Neutrophil (primary cell): ENCODE data around the gene ZNF654.

ENCODE experiments used
- H3K27ac ChIP-seq: fragments of 200-600 bp; sonication (generic); 2 replicates; pipeline ENCODE4 v1.5.1; 2016; ENCODE audit warnings: mild to moderate bottlenecking, moderate library complexity
- H3K27me3 ChIP-seq: fragments of 200-600 bp; sonication (generic); 2 replicates; pipeline ENCODE4 v1.6.0; 2016; ENCODE audit warnings: mild to moderate bottlenecking
- H3K36me3 ChIP-seq: fragments of 200-600 bp; sonication (generic); 2 replicates; pipeline ENCODE4 v1.5.1; 2017
- H3K4me1 ChIP-seq, 2 experiments: fragments of 200-600 bp in 1 of 2; sonication (generic) in 1 of 2; 1 replicate in 1 of 2; 2 replicates in 1 of 2; pipeline versions ENCODE4 v1.5.1 to v1.6.1; 2013 to 2016; ENCODE audit warnings: low read depth in 1 of 2, low read length in 1 of 2, mild to moderate bottlenecking in 1 of 2, moderate library complexity in 1 of 2; ENCODE audit not compliant: control insufficient read depth in 1 of 2, insufficient read depth in 1 of 2
- H3K4me3 ChIP-seq, 2 experiments: fragments of 200-600 bp in 1 of 2; sonication (generic) in 1 of 2; 1 replicate in 1 of 2; 2 replicates in 1 of 2; pipeline ENCODE4 v1.5.1; 2013 to 2016; ENCODE audit warnings: low read depth in 1 of 2, low read length in 1 of 2, mild to moderate bottlenecking in 1 of 2, moderate library complexity in 1 of 2
- H3K9me3 ChIP-seq: fragments of 200-600 bp; sonication (generic); 2 replicates; pipeline ENCODE4 v1.5.1; 2016
- CTCF ChIP-seq: fragments of 200-600 bp; sonication (generic); IDR thresholded peaks from 2 replicates; pipeline ENCODE4 v1.5.1; 2016; ENCODE audit warnings: antibody characterized with exemption

ZNF654 gene

GRCh38 chr3:88131695-88132094 lies 72.6 kb downstream of the ZNF654 start:
- no peak overlapping the region for H3K4me3 ChIP-seq
- peaks cover 46% of the 10 kb centered on the region for H3K36me3 ChIP-seq
- peaks cover 0 to 9% of the 10 kb centered on the region in 2 experiments for H3K4me1 ChIP-seq
- no peak overlapping the region for H3K27ac ChIP-seq
- TF ChIP-seq CTCF = no peak
- no peaks in the 10 kb centered on the region for H3K9me3 ChIP-seq
- no peaks in the 10 kb centered on the region for H3K27me3 ChIP-seq

- peaks cover 0 to 9% of the 10 kb centered on the region in 2 experiments for H3K4me1 ChIP-seq
- H3K27me3 ChIP-seq = no peaks in the 10 kb centered on the region
- no peak for TF ChIP-seq CTCF
- H3K36me3 ChIP-seq = peaks cover 54% of the 10 kb centered on the region
- H3K27ac ChIP-seq = no peak overlapping the region
- H3K9me3 ChIP-seq = no peaks in the 10 kb centered on the region
- H3K4me3 ChIP-seq = no peak overlapping the region
Measured at GRCh38 chr3:88132894-88133293, 73.8 kb downstream of the ZNF654 start.

- no peak overlapping the region for H3K27ac ChIP-seq
- TF ChIP-seq CTCF = no peak
- H3K9me3 ChIP-seq = no peaks in the 10 kb centered on the region
- peaks cover 58% of the 10 kb centered on the region for H3K36me3 ChIP-seq
- H3K4me3 ChIP-seq = no peak overlapping the region
- no peaks in the 10 kb centered on the region for H3K27me3 ChIP-seq
- H3K4me1 ChIP-seq = peaks cover 0 to 9% of the 10 kb centered on the region in 2 experiments
Measured at GRCh38 chr3:88133711-88134263, 74.7 kb downstream of the ZNF654 start.

DNA sequence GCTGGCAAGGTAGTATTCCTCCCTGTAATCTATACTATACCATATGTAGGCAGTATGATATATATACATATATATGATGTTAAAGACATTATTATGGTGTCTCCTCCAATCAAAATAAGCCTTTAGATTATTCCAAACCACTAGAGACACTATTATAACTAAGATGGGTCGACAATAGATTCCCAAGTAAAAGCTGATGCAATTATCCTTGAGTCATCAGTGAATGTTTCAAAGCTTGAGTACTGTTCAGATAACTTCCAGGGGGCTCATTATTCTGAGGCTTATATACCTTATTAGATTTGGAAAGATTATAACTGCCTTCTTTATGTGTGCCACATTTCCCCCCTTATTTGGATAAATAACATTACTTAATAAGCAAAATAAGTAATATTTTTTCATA lies 78.8 kb downstream of the ZNF654 start:
- no peak for TF ChIP-seq CTCF
- Histone ChIP-seq H3K4me1 (peaks cover 0 to under 1% of the 10 kb centered on the region in 2 experiments), H3K27ac (no peak overlapping the region), H3K9me3 (no peaks in the 10 kb centered on the region), H3K36me3 (peaks cover 68% of the 10 kb centered on the region), H3K4me3 (no peak overlapping the region), H3K27me3 (no peaks in the 10 kb centered on the region)

DNA sequence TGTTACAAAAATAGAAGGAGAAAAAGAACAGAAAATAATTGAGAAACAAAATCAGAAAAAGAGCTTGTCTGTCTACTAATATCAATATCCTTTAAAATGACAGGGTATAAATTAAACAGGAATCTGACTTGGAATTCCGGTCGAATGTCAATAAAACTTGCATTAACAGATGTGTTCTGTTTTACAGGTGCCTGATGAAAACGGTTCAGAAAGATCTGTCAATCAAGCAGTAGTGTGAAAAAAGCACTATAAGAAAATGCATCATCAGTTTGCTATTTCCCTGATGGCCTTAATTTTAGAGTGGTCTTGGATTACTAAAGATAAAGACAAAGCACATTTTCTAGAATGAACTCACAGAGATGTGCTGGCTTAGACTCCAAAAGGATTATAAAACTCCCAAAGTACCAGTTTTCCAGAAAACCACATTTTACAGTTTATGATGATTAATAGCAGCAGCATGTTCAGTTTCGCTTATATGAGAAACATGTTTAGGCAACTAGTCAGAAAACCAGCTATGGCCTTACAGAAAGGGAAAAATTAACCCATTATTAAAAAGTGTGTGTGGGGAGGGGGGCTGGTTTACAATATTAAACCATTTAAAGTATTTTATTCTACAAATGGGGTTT lies 82.5 kb downstream of the ZNF654 start:
- no peaks in the 10 kb centered on the region for H3K9me3 ChIP-seq
- peaks cover 44% of the 10 kb centered on the region for H3K36me3 ChIP-seq
- no peak overlapping the region for H3K4me3 ChIP-seq
- H3K4me1 ChIP-seq = no peaks in the 10 kb centered on the region
- no peaks in the 10 kb centered on the region for H3K27me3 ChIP-seq
- H3K27ac ChIP-seq = no peak overlapping the region
- TF ChIP-seq CTCF = no peak
